ENCODE results near the gene CCDC134. TPM values are rescaled to one million over a fixed set of nuclear protein-coding genes. Genes with fewer than 3 reads are reported as not detected.

CCDC134 gene
- total RNA-seq, 1 donor from 2014 or later, result 10.4 TPM

Other genes starting within 250 kb of the CCDC134 start
- gene CSDC2, start 239.7 kb upstream of the CCDC134 start, total RNA-seq, result 1.8 TPM
- gene PMM1, start 210.8 kb upstream of the CCDC134 start, total RNA-seq, result 18.7 TPM
- 38.7 TPM for gene DESI1, start 179.6 kb upstream of the CCDC134 start, total RNA-seq
- gene XRCC6, start 179.4 kb upstream of the CCDC134 start, total RNA-seq, result 209 TPM
- 180 TPM for gene SNU13, start 111.8 kb upstream of the CCDC134 start, total RNA-seq
- 6.8 TPM for gene MEI1, start 101.2 kb upstream of the CCDC134 start, total RNA-seq
- gene SREBF2, start 32.4 kb downstream of the CCDC134 start, total RNA-seq, result 165 TPM
- gene SHISA8, start 114.4 kb downstream of the CCDC134 start, total RNA-seq, result not detected
- gene TNFRSF13C, start 126.1 kb downstream of the CCDC134 start, total RNA-seq, result 0.36 TPM
- gene CENPM, start 146.5 kb downstream of the CCDC134 start, total RNA-seq, result 1.2 TPM
- 0.99 TPM for gene SEPTIN3, start 168.8 kb downstream of the CCDC134 start, total RNA-seq
- 4.2 TPM for gene WBP2NL, start 198.1 kb downstream of the CCDC134 start, total RNA-seq